Mucosa of stomach (tissue), 1 donor: ENCODE measurements around the gene SLC1A4.

Experiments
- H3K27me3 ChIP-seq: one replicate; pipeline ENCODE4 v1.7.0; 2013; ENCODE audit warnings: mild to moderate bottlenecking, low read length; ENCODE audit not compliant: control insufficient read depth, insufficient read depth
- H3K36me3 ChIP-seq: one replicate; pipeline ENCODE4 v1.7.0; 2013; ENCODE audit warnings: low read length; ENCODE audit not compliant: control insufficient read depth, insufficient read depth
- H3K4me1 ChIP-seq: one replicate; pipeline ENCODE4 v1.7.0; 2013; ENCODE audit warnings: mild to moderate bottlenecking, low read length; ENCODE audit not compliant: control insufficient read depth, insufficient read depth
- H3K4me3 ChIP-seq: one replicate; pipeline ENCODE4 v1.7.0; 2013; ENCODE audit warnings: low read length
- H3K9ac ChIP-seq: one replicate; pipeline ENCODE4 v1.7.0; 2013; ENCODE audit warnings: mild to moderate bottlenecking, low read length, moderate library complexity
- H3K9me3 ChIP-seq: one replicate; pipeline ENCODE4 v1.7.0; 2013; ENCODE audit warnings: mild to moderate bottlenecking, low read length, moderate library complexity; ENCODE audit not compliant: control insufficient read depth
- donor health status: Pancreatic carcinoma.

The SLC1A4 gene

DNA sequence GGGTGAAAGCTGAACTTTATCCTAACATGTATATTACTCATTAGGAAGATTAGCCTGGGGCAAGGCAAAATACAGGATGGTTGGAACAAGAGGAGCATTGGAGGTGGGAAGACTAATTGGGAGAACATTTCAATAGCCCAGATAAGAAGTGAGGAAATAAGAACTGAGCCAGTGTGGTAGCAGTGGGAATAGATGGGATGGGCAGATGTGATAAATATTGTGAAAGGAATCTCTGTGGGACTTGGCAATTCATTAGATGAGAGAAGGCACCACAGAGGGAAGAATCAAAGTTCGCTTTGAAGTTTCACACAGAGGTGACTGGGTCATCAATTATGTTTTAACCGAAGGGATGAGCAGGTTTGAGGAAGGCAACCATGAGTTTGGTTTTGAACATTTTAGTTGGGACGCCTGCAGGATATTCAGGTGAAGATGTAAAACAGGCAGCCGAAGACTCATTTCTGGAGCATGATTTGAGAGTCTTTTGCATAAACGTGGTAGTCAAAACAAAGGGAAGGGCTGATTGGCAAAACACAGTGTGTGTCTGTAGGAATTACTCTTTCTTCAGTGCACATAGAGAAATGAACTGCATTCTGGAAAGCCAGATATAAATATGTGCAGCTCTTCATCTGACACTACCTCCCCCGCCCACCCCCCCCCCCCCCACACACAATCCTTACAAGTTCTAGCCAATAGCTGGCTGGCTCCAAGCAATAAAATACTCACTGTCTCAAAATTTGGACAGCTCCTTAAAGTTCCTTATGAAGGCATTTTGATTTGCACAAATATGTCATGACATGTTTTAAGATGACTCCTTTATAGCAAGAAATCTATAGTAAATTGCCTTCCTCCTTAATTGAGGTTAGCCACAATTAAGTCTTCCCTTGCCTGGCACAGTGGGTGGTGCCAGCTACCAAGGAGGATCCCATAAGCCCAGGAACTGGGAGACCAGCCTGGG, 1.9 kb upstream of the SLC1A4 start:
- Histone ChIP-seq H3K27me3 (no peaks in the 10 kb centered on the region), H3K4me1 (peaks cover 14% of the 10 kb centered on the region), H3K9ac (no peak overlapping the region), H3K9me3 (no peaks in the 10 kb centered on the region), H3K36me3 (no peaks in the 10 kb centered on the region), H3K4me3 (no peak overlapping the region)

DNA sequence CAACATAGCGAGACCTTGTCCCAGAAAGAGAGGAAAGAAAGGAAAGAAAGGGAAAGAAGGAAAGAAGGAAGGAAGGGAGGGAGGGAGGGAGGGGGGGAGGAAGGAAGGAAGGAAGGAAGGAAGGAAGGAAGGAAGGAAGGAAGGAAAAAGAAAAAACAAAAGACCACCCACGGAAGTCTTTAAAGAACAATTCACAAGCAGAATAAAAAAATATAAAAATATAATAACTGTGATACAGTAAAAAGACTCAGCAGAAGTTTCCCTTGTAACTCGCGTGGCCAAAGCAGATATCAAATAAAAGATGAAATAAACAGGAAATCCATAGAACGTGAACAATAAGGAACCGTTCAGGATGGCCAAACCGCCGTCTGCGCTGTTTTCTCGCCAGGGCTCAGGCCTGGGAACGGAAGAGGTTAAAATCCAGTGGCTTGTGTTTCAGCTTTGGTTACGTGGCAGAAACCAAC, 1.2 kb upstream of the SLC1A4 start:
- no peaks in the 10 kb centered on the region for H3K36me3 ChIP-seq
- peaks cover 14% of the 10 kb centered on the region for H3K4me1 ChIP-seq

DNA sequence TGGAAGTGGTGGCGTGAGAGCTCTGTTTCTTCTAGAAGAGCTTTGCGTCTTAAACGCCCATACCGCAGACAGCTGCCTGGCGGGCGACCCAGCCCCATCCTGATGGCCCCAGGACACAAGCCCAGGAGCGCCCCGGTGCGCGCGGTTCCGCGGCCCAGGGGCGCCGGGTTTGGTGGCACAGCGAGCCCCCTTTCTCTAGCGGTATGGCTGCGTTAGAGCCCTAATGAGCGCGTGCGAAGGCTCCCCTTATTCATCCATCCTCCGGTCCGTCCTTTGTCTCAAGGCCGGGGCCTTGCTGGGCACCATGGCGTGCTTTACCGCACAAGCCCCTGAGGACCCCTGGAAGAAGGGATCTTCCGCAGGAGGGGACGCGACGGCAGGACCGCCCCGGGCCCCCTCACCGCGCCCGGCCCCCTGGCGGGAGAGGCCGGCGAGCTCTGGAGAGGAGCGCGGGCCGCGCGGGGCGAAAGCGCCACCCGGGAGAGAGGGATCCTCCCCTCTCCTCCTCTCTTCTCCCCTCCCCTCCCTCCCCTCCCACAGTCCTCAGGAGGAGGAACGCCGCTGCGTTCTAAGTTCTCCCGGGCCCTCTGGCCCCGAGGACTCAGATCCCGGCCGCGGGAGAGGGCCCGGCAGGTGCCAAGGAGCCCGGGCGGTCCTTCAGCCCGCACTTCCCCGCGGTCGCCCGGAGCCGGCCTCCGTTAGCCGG, 626 bp upstream of the SLC1A4 start:
- Histone ChIP-seq H3K9ac (peak overlapping the region; percentile 75), H3K4me3 (peak overlapping the region; percentile 70), H3K9me3 (no peaks in the 10 kb centered on the region), H3K27me3 (no peaks in the 10 kb centered on the region), H3K36me3 (no peaks in the 10 kb centered on the region), H3K4me1 (peaks cover 14% of the 10 kb centered on the region)

More for the DNA sequence above, 1.2 kb upstream of the SLC1A4 start:
- H3K27me3 ChIP-seq: no peaks in the 10 kb centered on the region
- H3K9me3 ChIP-seq: no peaks in the 10 kb centered on the region
- peak overlapping the region; percentile 75 for H3K9ac ChIP-seq
- H3K4me3 ChIP-seq: peak overlapping the region; percentile 70

DNA sequence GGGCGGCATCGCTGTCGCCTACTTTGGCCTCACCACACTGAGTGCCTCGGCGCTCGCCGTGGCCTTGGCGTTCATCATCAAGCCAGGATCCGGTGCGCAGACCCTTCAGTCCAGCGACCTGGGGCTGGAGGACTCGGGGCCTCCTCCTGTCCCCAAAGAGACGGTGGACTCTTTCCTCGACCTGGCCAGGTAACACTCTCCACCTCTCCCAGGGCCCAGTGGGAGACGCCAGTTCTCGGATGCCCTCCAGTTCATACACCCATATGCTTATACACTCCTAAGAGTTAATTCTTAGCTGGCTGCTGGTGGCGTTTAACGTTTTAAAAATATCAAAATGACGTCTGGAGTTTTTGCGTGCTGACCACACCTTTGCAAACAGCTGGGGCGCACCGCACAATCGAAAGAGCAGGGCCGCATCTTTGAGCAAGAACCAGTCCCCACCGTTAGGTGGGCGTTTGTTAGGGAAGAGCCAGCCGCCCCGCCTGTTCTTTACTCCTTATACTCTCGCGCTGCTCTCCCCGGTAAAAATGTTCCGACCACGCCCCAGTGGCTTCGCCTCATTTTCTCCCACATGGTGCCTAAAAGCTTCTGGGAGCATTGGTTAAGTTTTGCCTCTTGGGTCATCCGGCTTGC, 899 bp downstream of the SLC1A4 start:
- H3K9ac ChIP-seq: peak overlapping the region; percentile 62

DNA sequence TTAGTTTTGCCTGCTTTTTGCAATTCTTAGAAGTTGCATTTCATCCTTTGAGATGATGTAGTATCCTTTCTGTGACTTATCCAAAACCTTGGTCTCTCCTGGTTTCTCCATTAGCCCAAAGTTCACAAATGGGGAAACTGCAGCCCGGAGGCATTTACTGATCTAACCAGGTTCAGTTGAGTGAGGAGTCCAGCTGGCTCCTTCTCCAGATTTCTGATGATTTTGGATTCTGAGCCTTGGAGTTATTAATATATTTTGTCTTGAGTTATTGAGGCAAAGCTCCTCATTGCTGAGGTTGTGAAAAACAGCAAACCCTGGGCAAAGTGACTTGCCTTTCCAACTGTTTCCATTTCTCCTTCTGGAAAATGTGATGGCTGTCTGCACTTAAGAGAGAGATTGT, 1.7 kb downstream of the SLC1A4 start:
- Histone ChIP-seq H3K9ac (no peak overlapping the region), H3K4me3 (no peak overlapping the region), H3K9me3 (no peaks in the 10 kb centered on the region), H3K4me1 (peaks cover 14% of the 10 kb centered on the region), H3K36me3 (no peaks in the 10 kb centered on the region), H3K27me3 (no peaks in the 10 kb centered on the region)

More for the DNA sequence above, 899 bp downstream of the SLC1A4 start:
- Histone ChIP-seq H3K9me3 (no peaks in the 10 kb centered on the region), H3K4me3 (peak overlapping the region; percentile 52), H3K36me3 (no peaks in the 10 kb centered on the region), H3K4me1 (peaks cover 14% of the 10 kb centered on the region), H3K27me3 (no peaks in the 10 kb centered on the region)

DNA sequence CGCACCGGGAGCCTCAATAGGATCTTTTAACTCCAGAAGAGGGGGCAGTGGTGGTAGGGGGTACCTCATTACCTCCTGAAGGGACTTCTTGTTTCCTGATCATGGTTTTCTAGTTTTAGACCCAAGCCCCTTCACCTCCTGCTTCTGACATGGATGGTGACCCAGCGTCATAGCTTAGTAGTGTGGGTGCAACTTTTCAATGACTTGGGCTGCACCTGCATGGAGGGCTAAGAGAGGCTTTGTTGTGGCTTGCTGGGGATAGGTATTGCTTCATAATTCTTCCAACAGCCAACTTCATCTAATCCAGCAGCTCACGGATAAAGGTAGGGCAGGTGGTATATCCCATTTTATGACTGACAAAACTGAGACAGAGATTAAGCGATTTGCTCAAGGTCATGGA, 3.0 kb downstream of the SLC1A4 start:
- no peak overlapping the region for H3K4me3 ChIP-seq
- H3K4me1 ChIP-seq: peaks cover 14% of the 10 kb centered on the region
- H3K36me3 ChIP-seq: no peaks in the 10 kb centered on the region
- H3K27me3 ChIP-seq: no peaks in the 10 kb centered on the region
- H3K9ac ChIP-seq: no peak overlapping the region
- no peaks in the 10 kb centered on the region for H3K9me3 ChIP-seq

DNA sequence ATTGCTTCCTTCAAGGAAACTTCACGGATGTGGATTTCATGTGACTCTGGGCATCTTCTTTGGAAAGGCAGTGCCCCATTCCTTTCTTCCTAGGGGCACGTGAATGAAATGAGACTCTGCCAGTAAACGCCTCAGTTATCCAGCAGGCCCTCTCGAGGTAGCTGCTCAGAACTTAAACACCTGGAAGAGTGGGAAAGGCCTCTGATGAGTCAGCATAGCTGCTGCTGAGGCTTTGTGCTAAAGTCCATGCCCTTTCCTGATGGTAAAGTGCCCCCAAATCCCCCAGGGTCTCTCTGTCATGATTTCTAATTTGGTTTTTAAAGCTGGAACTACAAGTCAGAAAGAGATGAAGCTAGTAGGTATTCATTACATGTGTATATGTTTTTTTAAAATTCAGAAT, 3.8 kb downstream of the SLC1A4 start:
- peaks cover 14% of the 10 kb centered on the region for H3K4me1 ChIP-seq
- no peak overlapping the region for H3K9ac ChIP-seq
- H3K36me3 ChIP-seq: no peaks in the 10 kb centered on the region
- H3K27me3 ChIP-seq: no peaks in the 10 kb centered on the region
- H3K4me3 ChIP-seq: no peak overlapping the region
- H3K9me3 ChIP-seq: no peaks in the 10 kb centered on the region

DNA sequence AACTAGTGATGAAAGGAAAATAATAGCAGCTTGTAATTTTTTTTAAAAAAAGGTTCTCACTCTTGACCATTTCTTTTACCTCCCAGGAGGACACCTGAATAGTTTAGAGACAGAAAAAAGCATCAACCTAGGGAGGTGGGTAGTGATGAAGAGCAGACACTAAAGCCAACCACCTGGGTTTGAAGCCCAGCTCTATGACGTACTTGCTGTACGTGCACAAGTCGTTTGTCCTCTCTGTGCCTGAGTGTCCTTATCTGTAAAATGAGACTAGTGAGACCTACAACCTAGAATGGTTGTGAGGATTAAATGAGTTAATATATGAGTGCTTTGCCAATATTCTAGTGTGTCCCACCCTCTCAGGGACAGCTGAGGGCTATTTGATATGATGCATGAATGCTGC, 5.8 kb downstream of the SLC1A4 start:
- Histone ChIP-seq H3K9me3 (no peaks in the 10 kb centered on the region), H3K9ac (no peak overlapping the region), H3K4me1 (peaks cover 11% of the 10 kb centered on the region), H3K4me3 (no peak overlapping the region), H3K27me3 (no peaks in the 10 kb centered on the region), H3K36me3 (no peaks in the 10 kb centered on the region)

DNA sequence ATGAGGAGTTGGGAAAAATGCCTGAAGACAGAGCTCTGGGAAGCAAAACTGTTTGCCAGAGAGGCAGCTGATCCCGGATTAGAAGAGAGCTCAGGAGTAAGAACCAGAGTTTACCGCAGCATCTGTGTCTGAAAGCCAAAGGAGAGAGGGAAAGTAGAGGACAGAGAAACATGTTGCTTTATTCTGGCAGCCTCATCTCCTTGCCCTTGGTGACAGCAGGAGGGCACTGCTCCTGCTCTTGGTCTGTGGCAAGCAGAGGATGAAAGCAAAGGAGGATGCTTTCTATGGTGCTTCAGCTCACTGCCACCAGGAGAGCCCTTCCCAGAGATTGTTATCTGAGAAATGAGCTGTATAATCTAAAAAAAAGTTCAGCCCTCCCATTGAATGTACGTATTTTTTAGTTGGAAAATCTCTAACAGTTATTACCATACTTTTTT, 7.7 kb downstream of the SLC1A4 start:
- Histone ChIP-seq H3K9ac (no peak overlapping the region), H3K36me3 (no peaks in the 10 kb centered on the region), H3K27me3 (no peaks in the 10 kb centered on the region), H3K9me3 (no peaks in the 10 kb centered on the region), H3K4me3 (no peak overlapping the region), H3K4me1 (no peaks in the 10 kb centered on the region)

DNA sequence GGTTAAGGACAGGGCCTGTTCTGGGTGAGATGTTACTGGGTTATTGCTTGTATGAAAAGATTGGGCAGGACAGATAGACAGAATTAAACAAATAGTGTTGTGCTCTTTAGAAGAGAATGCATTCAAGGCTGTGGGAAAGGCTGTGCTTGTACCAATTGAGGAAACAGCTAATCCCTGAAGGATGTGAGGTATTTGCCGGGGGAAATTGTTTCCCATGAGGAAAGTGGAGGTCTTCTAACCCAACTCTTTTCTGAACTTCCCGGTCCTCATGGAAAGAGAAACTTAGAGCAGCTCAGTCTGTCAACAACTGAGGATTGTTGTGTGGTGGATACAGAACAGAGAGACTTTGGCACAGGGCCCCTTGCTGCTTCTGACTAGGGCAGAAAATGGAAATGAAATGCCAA, 9.5 kb downstream of the SLC1A4 start:
- Histone ChIP-seq H3K9ac (no peak overlapping the region), H3K4me3 (no peak overlapping the region), H3K4me1 (no peaks in the 10 kb centered on the region), H3K9me3 (no peaks in the 10 kb centered on the region), H3K36me3 (no peaks in the 10 kb centered on the region), H3K27me3 (no peaks in the 10 kb centered on the region)

DNA sequence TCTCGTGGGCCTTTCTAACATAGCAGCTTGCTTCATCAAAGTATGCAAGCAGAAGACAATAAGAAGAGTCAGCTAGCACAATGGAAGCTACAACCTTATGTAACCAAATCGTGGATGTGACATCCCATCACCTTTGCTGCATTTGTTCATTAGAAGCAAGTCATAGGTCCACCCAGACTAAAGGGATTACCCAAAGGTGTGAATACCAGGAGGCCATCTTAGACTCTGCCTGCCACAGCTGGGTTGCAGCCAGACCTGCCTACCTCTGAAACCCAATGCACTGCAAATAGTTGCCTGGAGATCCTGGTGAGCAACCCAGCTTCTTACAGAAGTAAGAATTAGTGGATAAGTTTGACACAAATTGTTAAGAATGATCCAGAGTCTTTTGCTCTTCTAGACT, 10.6 kb downstream of the SLC1A4 start:
- H3K9me3 ChIP-seq: no peaks in the 10 kb centered on the region
- H3K4me1 ChIP-seq: no peaks in the 10 kb centered on the region
- H3K27me3 ChIP-seq: no peaks in the 10 kb centered on the region
- no peak overlapping the region for H3K4me3 ChIP-seq
- no peak overlapping the region for H3K9ac ChIP-seq
- no peaks in the 10 kb centered on the region for H3K36me3 ChIP-seq

DNA sequence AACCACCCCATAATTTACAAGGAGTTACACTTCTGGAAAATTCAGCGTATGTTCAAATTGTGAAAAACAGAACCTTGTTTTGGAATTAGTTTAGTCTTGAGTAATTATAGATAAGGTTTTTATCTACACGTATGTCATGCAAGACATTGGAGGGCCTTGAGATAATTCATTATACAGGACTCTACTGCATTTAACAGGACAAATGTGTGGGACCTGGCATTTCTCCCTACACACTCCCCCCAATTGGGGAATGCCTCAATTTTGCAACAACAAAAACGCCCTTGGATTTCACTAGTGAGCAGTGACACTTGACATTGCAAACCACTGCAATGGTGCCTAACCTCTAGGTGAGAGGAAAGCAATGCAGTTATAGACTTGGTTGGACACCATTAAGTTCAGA, 11.4 kb downstream of the SLC1A4 start:
- H3K27me3 ChIP-seq: no peaks in the 10 kb centered on the region
- no peaks in the 10 kb centered on the region for H3K9me3 ChIP-seq
- no peak overlapping the region for H3K4me3 ChIP-seq
- no peaks in the 10 kb centered on the region for H3K4me1 ChIP-seq
- no peak overlapping the region for H3K9ac ChIP-seq
- H3K36me3 ChIP-seq: no peaks in the 10 kb centered on the region
